ENCODE data around the gene SAMSN1. TPM values are rescaled to one million over a fixed set of nuclear protein-coding genes. Genes with fewer than 3 reads are reported as not detected.

The SAMSN1 gene
- total RNA-seq, 2 experiments from 2014 or later: 2.8 TPM; not detected in 1

GRCh38 chr21:14469641-14470040 lies 76.5 kb downstream of the SAMSN1 start:
- BruUV-seq (replicated peaks): no TSS peak
- Histone ChIP-seq H3K4me3 (ENCODE audit: low read depth, low read length, poor library complexity, severe bottlenecking) (no peak overlapping the region), H2AFZ (ENCODE audit: low read length) (no peak overlapping the region), H3K4me2 (ENCODE audit: low read length) (no peak overlapping the region), H3K36me3 (ENCODE audit: insufficient read depth, low read length) (no peaks in the 10 kb centered on the region), H3K4me1 (ENCODE audit: insufficient read depth, low read length, poor library complexity, severe bottlenecking) (no peaks in the 10 kb centered on the region), H3K9me2 (ENCODE audit: insufficient read depth, low read length) (no peaks in the 10 kb centered on the region), H3K79me2 (ENCODE audit: insufficient read depth, low read depth, low read length) (no peaks in the 10 kb centered on the region), H3K9me3 (ENCODE audit: low read length) (no peaks in the 10 kb centered on the region), H4K20me1 (ENCODE audit: insufficient read depth, low read length) (no peaks in the 10 kb centered on the region), H3K27ac (ENCODE audit: low read depth, low read length, poor library complexity, severe bottlenecking) (no peak overlapping the region)
- intact Hi-C loops (cut with micrococcal nuclease; ENCODE audit: unreplicated experiment): no loop called here
- DNase-seq (ENCODE audit: low spot score): no peak
- TF ChIP-seq CTCF (conservative IDR thresholded peaks at IDR 0.05; ENCODE audit: low read length) (no peak), EZH2phosphoT487 (IDR thresholded peaks at IDR 0.05; ENCODE audit: borderline replicate concordance, low read depth, low read length) (no peak)
- ChIA-PET CTCF (ENCODE audit: unreplicated experiment) (no interaction called here), POLR2A (no interaction called here)

GRCh38 chr21:14466715-14467114 lies 79.4 kb downstream of the SAMSN1 start:
- intact Hi-C loops (cut with micrococcal nuclease; ENCODE audit: unreplicated experiment): no loop called here
- no peaks in the 10 kb centered on the region for H3K36me3 ChIP-seq (ENCODE audit: insufficient read depth, low read length)
- no peaks in the 10 kb centered on the region for H3K79me2 ChIP-seq (ENCODE audit: insufficient read depth, low read depth, low read length)
- no peak overlapping the region for H2AFZ ChIP-seq (ENCODE audit: low read length)
- no peaks in the 10 kb centered on the region for H3K9me3 ChIP-seq (ENCODE audit: low read length)
- no TSS peak for BruUV-seq (replicated peaks)
- no peak for TF ChIP-seq CTCF (conservative IDR thresholded peaks at IDR 0.05; ENCODE audit: low read length)
- no peak for TF ChIP-seq EZH2phosphoT487 (IDR thresholded peaks at IDR 0.05; ENCODE audit: borderline replicate concordance, low read depth, low read length)
- no peaks in the 10 kb centered on the region for H3K9me2 ChIP-seq (ENCODE audit: insufficient read depth, low read length)
- DNase-seq (ENCODE audit: low spot score): no peak
- H3K4me3 ChIP-seq (ENCODE audit: low read depth, low read length, poor library complexity, severe bottlenecking): no peak overlapping the region
- ChIA-PET CTCF (ENCODE audit: unreplicated experiment) (no interaction called here), POLR2A (interaction anchor here (0.7 to 0.9 kb wide), 2 partner anchors 11 to 13 kb away, joined by 3 read pairs; no protein-coding TSS in a partner anchor)
- H3K4me2 ChIP-seq (ENCODE audit: low read length): no peak overlapping the region
- H3K4me1 ChIP-seq (ENCODE audit: insufficient read depth, low read length, poor library complexity, severe bottlenecking): no peaks in the 10 kb centered on the region
- no peak overlapping the region for H3K27ac ChIP-seq (ENCODE audit: low read depth, low read length, poor library complexity, severe bottlenecking)
- H4K20me1 ChIP-seq (ENCODE audit: insufficient read depth, low read length): no peaks in the 10 kb centered on the region

GRCh38 chr21:14457762-14458161 lies 88.4 kb downstream of the SAMSN1 start:
- Histone ChIP-seq H2AFZ (ENCODE audit: low read length) (no peak overlapping the region), H3K4me1 (ENCODE audit: insufficient read depth, low read length, poor library complexity, severe bottlenecking) (no peaks in the 10 kb centered on the region), H3K4me3 (ENCODE audit: low read depth, low read length, poor library complexity, severe bottlenecking) (no peak overlapping the region), H3K79me2 (ENCODE audit: insufficient read depth, low read depth, low read length) (no peaks in the 10 kb centered on the region), H3K9me2 (ENCODE audit: insufficient read depth, low read length) (no peaks in the 10 kb centered on the region), H3K36me3 (ENCODE audit: insufficient read depth, low read length) (no peaks in the 10 kb centered on the region), H3K4me2 (ENCODE audit: low read length) (no peak overlapping the region), H3K9me3 (ENCODE audit: low read length) (no peaks in the 10 kb centered on the region), H4K20me1 (ENCODE audit: insufficient read depth, low read length) (no peaks in the 10 kb centered on the region), H3K27ac (ENCODE audit: low read depth, low read length, poor library complexity, severe bottlenecking) (no peak overlapping the region)
- TF ChIP-seq CTCF (conservative IDR thresholded peaks at IDR 0.05; ENCODE audit: low read length) (no peak), EZH2phosphoT487 (IDR thresholded peaks at IDR 0.05; ENCODE audit: borderline replicate concordance, low read depth, low read length) (no peak)
- BruUV-seq (replicated peaks): no TSS peak
- no peak for DNase-seq (ENCODE audit: low spot score)
- intact Hi-C loops (cut with micrococcal nuclease; ENCODE audit: unreplicated experiment): no loop called here
- POLR2A ChIA-PET: no interaction called here
- CTCF ChIA-PET (ENCODE audit: unreplicated experiment): no interaction called here

Data from OCI-LY7 (cell line).